ENCODE measurements around the gene PLAC8.
"Not testable (repeated sequence)": the region's sequence is repeated elsewhere in the genome, so short reads cannot be mapped to it uniquely, and the experiment has no call there.

Gene PLAC8

DNA sequence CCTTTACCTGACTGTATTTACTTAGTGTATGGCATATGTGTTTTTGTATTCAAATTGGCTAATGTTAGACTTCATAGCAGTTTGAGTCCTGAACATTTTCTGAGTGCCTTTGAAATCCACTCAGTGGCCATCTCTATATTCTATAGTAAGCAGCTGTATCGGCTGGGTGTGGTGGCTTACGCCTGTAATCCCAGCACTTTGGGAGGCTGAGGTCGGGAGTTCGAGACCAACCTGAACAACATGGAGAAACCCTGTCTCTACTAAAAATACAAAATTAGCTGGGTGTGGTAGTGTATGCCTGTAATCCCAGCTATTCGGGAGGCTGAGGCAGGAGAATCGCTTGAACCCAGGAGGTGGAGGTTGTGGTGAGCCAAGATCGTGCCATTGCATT, 2.8 kb downstream of the PLAC8 start:
- peak; percentile 12 for DNase-seq

DNA sequence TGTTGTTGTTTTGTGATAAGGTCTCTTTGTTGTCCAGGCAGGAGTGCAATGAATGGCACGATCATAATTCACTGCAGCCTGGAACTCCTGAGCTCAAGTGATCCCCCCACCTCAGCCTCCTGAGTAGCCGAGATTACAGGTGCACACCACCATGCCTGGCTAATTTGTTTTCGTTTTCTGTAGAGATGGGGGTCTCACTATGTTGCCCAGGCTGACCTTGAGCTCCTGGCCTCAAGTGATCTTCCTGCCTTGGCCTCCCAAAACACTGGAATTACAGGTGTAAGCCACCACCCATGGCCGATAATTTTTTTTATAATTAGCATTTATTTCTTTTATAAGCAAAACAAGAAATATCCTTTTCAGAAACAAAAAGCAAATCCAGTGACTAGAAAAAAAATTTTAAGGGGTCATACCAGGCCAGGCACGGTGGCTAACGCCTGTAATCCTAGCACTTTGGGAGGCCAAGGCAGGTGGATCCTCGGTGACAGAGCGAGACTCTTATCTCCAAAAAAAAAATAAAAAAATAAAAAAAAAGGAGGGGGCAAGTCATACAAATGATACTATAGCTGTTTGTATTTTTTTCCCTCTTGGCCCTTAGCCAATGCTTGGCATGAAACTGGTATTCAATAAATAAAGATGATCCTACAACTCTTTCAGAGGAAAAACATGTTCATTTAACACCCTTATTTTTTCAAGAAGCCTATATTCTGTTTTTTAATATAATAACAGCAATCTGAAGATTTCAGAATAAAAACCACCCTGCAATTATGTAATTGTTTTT, 3.4 kb downstream of the PLAC8 start:
- no peak for DNase-seq

DNA sequence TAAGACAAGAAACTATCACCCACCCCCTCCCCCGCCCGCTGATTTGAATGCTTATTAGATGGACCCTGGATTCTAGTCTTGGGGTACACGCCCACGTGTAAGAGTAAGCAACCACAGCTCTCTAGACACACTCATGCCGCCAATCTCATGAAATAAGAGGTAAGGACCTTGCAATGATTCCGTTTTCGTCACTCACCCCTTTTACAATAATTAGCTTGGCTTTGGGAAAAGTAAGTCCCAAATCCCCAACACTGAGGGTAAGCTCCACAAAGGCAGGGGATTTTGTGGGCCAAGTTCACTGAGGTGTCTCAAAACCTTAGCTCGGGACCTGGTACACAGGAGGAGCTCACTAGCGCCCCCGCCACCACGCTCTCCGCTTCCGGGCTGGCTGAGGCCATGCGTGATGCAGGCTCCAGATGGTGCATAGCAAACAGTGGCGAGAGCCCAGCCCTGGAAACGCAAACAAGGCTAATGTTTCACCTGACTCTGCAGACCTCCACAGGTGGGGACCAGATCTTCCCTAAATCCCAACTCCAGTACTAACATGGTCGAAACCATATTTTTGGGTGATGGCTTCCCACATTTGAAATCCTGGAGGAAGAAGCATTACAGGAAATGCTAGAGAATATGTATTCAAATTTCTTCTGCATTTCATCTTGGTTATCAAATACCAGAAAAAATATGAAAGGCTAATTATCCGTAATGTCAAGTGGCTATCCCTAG, 4.1 kb downstream of the PLAC8 start:
- peak; percentile 87 for DNase-seq

DNA sequence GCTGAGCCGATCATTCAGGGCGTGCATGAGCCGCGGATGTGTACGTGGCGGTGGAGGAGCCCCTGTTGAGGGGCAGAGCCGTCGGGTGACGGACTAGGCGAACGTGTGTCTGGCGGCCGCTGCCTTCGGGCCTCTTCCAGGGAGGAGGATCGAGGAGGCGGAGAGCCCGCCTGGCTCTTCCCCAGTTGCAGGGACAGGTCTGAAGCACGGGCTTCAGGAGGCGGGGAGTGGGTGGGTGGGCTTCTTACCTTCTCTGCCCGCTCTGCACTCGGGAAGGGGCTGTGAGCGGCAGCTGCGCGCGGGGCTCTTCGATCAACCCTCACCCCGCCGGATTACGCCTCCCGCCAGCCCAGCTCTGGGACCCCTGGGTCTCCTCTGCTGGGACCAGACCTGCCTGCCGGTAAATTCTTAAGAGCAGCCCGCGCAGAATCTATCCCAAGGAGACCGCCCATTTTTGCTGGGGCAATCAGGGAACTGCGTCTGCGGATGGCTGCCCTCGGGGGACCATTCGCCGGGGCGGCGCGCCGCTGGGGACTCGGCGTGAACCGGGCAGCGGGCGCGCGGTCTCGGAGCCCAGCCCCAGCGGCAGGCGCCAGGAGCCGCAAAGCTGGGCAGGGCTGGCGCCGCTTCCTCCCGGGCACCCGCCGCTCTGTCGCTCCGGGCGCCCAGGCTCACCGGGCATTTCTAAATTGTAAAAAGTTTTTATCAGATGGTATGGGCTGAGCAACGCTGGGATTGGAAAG, 4.9 kb downstream of the PLAC8 start:
- peak; percentile 40 for DNase-seq

DNA sequence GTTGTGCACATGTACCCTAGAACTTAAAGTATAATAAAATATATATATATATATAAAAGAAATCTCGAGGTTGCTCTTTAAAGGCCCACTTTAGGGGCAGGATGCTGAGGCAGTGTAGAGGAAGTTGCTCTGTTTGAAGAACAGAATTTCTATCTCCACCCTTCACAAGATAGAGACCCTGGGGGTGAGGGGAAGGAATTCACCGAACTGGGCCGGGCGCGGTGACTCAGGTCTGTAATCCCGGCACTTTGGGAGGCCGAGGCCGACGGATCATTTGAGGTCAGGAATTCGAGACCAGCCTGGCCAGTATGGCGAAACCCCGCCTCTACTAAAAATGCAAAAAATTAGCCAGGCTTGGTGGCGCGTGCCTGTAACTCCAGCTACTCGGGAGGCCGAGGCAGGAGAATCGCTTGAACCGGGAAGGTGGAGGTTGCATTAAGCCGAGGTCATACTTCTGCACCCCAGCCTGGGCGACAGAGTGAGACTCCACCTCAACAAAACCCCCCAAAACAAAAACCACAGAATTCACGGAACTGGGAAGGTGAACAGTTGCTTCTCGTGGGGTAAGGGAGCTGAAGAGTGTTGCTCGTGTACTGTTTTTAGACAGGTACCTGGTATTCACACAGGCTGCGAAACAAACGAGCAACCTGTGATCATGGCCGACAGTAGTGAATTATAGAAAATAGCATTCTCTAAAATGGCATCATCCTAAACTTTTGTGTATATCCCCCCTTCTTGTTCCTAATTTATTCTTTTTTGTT, 6.2 kb downstream of the PLAC8 start:
- peak; percentile 27 for DNase-seq

DNA sequence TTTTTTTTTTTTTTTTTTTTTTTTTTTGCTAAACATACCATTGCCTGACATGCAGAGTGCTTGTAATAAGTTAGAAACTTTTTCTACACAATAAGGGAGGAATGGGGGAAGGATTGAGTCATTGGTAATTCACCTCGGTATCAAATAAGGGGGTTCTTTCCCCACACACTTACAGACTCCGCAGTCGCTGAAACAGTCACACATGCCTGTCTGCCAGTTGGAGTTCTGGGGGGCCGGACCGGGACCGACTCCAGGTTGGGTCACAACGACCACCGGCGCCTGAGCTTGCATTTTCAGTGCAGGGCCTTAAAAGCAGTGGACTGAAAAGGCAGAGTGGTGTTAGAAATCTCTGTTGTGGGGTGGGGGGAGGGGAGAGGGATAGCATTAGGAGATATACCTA, 6.9 kb downstream of the PLAC8 start:
- no peak for DNase-seq

DNA sequence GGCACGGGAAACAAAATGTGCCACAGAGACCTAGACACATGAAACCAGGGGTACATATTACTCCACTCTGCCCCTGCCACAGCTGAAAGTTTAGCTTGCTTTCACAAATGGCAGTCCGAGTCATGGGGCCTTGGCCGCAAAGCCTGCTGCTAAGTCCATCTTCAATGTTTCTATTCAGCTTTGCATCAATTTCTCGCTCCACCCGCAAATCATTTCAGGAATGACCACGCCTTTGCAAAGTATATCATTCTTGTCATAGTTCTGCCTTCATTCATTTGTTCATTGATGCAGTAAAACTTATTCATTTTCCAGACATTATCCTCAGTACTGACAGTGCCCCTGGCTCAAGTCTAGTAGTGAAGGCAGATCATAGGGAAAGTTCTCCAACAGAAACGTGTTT, 9.5 kb downstream of the PLAC8 start:
- DNase-seq, result no peak

DNA sequence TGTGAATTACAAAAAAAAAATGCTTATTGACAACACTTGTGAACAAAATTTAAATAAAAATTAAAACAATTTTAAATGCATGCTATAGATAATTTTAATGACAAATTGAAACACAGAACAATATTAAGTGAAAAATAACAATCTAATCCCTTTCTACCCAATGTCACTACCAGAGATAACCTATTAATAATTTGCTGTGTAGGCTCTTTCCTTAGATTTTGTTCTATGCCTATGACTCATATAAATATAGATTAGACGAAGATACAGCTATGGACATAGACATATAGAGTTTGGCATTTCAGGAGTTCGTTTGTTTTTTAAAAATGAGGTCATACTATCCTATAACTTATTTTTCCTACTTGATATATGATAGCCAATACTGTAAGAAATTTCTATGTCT, 18.1 kb downstream of the PLAC8 start:
- DNase-seq, result no peak

DNA sequence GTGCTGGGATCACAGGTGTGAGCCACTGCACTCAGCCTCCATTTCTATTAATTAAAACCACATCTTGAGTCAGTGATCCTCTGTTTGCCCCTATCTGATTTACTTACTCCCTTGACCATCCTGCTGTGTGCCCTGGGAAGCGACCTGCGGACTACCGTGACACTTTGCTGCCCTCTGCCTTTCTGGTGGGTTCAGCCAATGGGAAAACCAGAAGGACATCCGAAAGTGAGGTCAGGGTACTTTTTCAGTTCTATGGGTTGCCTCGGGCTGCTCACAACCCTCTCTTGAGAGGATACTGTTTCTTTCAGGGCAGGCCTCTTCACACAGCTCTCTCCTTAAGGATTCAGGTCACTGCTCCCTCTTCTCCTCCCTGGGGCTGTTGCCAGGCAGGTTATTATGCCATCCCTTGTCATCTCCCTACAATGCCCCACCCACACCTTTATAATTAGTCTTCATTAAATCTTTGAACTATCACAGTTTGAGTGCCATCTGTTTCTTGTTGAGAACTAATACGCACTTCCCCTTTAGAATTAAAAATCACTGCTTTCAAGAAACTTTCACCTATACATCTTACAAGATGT, 21.4 kb downstream of the PLAC8 start:
- DNase-seq, result no peak

DNA sequence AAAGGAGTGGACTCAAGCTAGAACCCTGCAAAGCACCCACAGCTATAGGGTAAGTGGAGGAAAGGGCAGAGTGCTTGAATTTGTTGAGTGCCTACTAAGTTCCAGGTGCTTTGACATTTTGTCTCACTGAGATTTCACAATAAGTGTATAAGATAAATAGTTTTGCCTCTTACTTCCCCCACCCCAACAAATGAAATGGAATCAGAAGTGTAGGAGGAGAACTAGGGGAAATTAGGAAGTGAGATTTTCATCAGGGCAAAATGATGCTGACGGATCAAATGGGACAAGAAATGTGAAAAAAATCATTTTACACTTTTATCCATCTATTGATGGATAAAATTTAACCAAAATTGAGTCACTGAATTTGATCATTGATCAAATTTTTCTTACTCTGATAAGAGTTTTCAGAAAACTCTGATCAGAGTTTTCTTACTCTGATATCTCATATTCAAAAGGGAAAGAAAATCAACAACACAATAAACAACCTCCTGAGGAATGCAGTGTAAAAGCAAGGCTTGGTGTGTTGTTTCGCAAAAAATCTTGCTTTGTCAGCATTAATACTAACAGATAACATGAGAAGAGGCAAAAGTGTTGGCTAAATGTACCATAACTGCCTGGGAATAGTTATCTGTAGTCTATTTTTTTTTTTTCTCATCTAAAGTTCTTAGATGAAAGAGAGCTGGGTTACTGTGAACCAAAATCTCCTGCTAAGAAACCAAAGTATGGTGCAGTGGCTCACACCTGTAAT, 24.9 kb downstream of the PLAC8 start:
- DNase-seq, result no peak

DNA sequence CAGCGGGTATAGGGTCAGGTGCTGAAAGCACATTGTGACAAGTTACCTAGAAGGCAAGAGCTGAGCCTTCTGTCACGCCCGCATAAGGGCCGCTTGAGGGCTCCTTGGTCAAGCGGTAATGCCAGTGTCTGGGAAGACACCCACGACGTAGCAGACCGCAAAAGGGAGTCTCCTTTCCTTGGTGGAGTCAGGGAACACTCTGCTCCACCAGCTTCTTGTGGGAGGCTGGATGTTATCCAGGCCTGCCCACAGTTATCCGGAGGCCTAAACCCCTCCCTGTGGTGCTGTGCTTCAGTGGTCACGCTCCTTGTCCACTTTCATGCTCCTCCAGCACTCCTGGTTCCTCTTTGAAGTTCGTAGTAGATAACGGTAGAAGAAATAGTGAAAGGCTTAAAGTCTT, 29.6 kb downstream of the PLAC8 start:
- DNase-seq, result not testable (repeated sequence)

DNA sequence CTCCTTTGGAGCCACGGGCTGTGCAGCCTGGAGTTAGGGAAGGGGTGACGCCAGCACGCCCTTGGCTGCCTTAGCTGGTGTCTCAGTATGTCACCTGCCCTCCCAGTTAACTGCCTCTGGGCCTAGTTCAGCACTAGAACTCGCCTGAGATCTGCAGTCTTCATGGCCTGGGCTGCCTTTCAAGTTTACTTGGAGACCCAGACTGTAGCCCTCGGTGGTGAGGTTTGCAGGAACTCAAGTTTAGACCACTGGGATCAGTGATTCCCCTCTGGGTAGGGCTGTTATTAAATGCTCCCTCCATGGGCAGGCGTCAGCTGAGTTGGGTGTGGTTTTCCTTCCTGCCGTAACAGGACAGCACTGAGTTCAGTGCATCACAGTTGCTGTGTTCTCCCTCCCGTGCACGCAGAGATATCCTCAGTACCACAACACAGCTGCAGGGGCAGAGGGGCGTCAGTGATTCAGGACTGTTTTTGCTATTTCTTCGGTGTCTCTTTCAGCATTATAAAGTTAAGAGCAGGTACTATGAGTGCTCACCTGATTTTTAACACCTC, 30.5 kb downstream of the PLAC8 start:
- DNase-seq, result peak; percentile 74

DNA sequence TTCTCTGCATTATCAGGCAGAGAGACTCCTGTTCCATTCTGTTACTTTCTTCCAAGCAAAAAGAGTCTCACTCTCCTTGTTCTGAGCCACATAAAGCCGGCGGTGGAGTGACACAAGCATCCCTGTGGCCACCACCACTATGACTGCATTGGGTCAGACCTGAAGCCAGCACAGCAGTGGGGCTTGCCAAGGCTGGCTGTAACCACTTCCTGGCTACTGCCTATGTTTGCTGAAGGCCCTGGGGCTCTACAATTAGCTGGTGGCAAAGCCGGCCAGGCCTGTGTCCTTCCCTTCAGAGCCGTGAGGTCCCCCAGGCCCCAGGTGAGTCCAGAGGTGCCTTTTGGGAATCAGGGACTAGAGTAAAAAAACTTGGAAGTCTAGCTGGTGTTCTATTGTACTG, 31.8 kb downstream of the PLAC8 start:
- DNase-seq, result no peak

DNA sequence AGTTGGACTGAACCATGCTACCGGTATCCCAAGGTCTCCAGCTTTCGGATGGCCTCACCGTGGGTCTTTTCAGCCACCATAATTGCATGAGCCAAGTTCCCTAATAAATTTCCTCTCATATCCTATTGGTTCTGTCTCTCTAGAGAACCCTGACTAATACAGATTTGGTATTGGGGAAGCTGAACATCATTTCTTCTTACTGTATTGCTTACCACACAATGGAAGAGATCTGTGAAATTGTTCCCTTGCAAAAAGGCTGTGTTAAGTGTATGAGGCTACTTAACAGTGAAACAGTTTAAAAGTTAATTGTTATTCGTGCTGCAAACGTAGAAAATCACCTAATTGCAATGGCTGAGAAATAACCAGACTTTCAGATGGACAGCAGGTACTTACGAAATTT, 34.0 kb downstream of the PLAC8 start:
- DNase-seq, result no peak

DNA sequence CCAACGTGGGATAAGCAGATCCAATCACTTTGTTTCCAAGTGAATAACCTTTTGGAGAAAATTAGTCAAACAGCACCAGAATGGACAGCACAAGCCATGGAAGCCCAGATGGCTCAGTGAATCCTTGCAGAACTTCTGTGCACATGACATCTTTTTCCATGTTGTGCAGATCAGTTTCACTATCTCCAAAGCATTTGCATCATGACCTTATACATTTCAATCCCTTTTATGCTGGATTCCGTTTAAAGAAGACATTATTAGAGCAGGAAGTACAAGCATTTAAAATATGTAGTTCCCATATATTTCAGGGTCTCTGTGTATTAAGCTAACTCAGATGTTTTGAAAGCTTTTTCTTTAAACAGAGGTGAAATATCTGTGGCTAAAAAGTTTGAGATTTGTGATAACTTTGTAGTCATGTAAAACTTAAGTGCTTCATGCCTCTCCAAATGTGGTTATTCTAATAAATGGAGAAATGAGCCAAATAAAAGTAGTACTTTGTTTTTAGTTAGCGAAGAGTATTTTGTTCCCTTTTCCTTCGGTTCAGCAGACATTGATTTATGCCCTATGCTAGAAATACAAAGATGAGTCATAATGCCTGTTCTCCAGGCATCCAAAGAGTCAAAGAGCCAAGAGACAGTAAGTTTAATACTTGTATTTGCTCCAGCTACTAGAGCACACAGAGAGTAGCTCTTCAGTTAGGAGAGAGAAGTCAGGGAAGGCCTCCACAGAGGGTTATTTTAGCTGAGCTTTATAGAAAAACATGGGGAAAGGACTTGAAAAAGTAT, 39.0 kb downstream of the PLAC8 start:
- no peak for DNase-seq

DNA sequence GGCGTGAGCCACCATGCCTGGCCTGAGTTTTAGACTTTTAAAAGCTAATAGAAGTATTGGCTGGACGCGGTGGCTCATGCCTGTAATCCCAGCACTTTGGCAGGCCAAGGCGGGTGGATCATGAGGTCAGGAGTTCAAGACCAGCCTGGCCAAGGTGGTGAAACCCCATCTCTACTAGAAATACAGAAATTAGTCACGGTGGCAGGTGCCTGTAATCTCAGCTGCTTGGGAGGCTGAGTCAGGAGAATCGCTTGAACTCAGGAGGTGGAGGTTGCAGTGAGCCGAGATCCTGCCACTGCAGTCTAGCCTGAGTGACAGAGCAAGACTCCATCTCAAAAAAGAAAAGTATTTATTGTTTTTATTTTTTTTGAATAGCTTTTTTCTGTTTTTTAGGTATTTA, 39.7 kb downstream of the PLAC8 start:
- not testable (repeated sequence) for DNase-seq

DNA sequence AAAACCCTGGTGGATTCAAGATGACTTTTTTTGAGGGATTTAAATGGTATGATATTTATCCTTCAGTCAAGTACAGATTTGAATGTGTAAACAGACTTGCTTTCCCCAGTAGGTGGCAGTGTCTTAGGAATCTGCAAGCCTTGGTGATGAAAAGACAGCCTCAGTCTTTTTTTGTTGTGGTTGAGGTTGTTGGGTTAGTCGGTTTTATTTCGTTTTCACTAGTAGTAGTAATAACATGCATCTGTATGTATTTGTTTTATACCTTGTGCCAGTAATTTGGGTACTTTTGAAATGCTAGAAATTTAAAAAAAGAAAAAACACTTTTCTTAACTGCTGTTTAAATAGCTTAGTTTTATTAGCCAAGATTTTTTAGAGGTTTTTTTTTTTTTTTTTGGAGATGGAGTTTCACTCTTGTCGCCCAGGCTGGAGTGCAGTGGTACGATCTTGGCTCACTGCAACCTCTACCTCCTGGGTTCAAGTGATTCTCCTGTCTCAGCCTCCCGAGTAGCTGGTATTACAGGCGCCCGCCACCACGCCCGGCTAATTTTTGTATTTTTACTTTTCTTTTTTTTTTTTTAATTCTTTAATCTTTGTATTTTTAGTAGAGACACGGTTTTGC, 40.3 kb downstream of the PLAC8 start:
- DNase-seq, result peak; percentile 89

DNA sequence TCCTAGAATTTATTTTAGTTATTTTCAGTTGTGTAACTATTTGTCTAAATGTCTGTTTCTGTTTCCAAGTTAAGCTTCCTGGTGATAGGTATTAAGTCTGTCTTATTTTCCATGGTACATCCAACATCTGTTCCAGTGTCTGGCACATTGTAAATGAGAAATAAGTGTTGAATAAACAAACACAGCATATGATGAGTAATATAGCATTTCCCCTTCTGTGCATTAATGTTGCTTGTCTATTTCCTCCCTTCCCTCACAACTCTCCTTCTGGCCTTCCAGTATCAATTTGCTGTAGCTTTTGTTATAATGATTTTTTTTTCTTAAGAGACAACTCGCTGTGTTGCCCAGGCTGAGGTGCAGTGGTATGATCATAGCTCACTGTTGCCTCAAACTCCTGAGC, 43.4 kb downstream of the PLAC8 start:
- DNase-seq, result no peak

DNA sequence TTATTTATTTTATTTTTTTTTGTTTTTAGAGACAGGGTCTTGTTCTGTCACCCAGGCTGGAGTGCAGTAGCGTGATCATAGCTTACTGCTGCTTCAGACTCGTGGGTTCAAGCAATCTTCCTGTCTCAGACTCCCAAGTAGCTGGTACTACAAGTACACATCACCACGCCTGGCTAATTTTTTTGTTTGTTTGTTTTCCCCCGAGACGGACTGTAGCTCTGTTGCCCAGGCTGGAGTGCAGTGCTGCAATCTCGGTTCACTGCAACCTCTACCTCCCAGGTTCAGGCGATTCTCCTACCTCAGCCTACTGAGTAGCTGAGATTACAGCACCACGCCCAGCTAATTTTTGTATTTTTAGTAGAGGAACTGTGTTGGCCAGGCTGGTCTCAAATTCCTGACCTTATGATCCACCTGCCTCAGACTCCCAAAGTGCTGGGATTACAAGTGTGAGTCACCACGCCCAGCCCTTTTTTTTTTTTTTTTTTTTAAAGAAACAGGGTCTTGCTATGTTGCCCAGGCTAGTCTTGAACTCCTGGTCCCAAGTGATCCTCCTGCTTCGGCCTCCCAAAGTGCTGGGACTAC, 47.4 kb downstream of the PLAC8 start:
- no peak for DNase-seq

DNA sequence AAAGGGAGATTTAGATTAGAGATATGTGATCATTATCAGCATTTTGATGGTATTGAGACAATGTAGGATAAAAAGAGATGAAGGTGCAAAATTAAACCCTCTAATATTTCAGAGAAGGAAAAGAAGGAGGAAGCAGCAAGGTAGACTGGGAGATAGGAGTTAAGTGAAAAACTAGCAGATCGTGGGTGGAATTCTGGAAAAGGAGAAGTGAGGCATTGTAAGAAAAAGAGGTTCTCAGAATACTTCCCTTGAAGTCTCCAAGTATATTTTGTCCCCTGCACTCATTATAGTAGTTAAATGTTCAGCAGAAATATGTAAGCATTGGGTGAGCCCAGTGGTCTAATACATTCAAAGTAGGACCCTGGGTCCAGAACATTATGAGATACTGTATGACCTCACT, 49.3 kb downstream of the PLAC8 start:
- no peak for DNase-seq

All from CD4-positive, alpha-beta T cell treated with Interleukin-21 for 1 hour (primary cell).